Right lobe of liver (tissue), 6 donors: ENCODE measurements around the gene PLEKHA5. TPM values are rescaled to one million over a fixed set of nuclear protein-coding genes. Genes with fewer than 3 reads are reported as not detected.
"Not testable (repeated sequence)": the region's sequence is repeated elsewhere in the genome, so short reads cannot be mapped to it uniquely, and the experiment has no call there.

ENCODE experiments used
- ATAC-seq, 4 donors: fragments of 200-7000 bp; cut with Tn5 transposase; one replicate each; pipeline ENCODE4 v1.9.1; 2020; ENCODE audit warnings: mild to moderate bottlenecking in 4 of 4, moderate library complexity in 4 of 4
- DNase-seq, 3 donors: peaks; one replicate each; pipeline ENCODE4 v3.0.0-alpha.2; 2020
- H3K27ac ChIP-seq, 3 donors: fragments of 200-600 bp; one replicate each; pipeline ENCODE4 v1.8.0; 2022
- H3K27me3 ChIP-seq, 2 donors: fragments of 200-600 bp; one replicate each; pipeline ENCODE4 v1.8.0; 2022
- H3K36me3 ChIP-seq, 4 donors: fragments of 200-600 bp; sonication (generic) in 1 of 4; one replicate each; pipeline versions ENCODE4 v1.5.1 to v1.8.0; 2017 to 2022; ENCODE audit warnings: control low read depth in 1 of 4
- H3K4me1 ChIP-seq, 4 donors: fragments of 200-600 bp; sonication (generic) in 1 of 4; one replicate each; pipeline versions ENCODE4 v1.5.1 to v1.8.0; 2017 to 2022; ENCODE audit warnings: control low read depth in 1 of 4
- H3K4me3 ChIP-seq, 3 donors: fragments of 200-600 bp; one replicate each; pipeline ENCODE4 v1.8.0; 2022
- H3K9me3 ChIP-seq, 4 donors: fragments of 200-600 bp; sonication (generic) in 1 of 4; one replicate each; pipeline versions ENCODE4 v1.5.1 to v1.8.0; 2017 to 2022; ENCODE audit warnings: control low read depth in 1 of 4
- CTCF ChIP-seq, 4 donors: fragments of 200-600 bp in 3 of 4; fragments of 450-650 bp in 1 of 4; IDR thresholded peaks; one replicate each; pipeline versions ENCODE4 v1.5.1 to v1.8.0; 2016 to 2022; ENCODE audit warnings: antibody characterized with exemption in 4 of 4, mild to moderate bottlenecking in 2 of 4
- POLR2A ChIP-seq: fragments of 450-650 bp; IDR thresholded peaks from one replicate; pipeline ENCODE4 v1.6.1; 2017; ENCODE audit warnings: antibody characterized with exemption, mild to moderate bottlenecking
- WGBS: methylation state at CpG from one replicate; pipeline ENCODE4 v1.1.6; 2018; ENCODE audit warnings: low coverage, low lambda C conversion rate; ENCODE audit not compliant: insufficient coverage; ENCODE audit errors: missing lambda C conversion rate; 5-methylcytosine and 5-hydroxymethylcytosine counted together
- intact Hi-C, 2 donors: fragments of 100-400 bp; cut with DNase I; formaldehyde crosslinking; loops; one replicate each; pipeline versions ENCODE4 v1.11.2 to v1.14.1; 2022
- total RNA-seq, 6 experiments: library from RNA; depleted of rRNA in 2 of 6; stranded (reverse); fragments of >200 nt in 2 of 6; fragmentation: NEBNext Ultra II Directional in 3 of 6; extraction: Animal tissue kit (Norgen Biotek cat#: 25700) in 3 of 6; gene quantifications; one replicate each; pipeline versions ENCODE4 v1.1.0 to v1.2.4, GENCODE V29; 2016 to 2023
- donor health status: DM: no; HTN: yes; CAD: no.
- donor health status: DM: no; HTN: no; CAD: no.
- donor health status: DM: no; HTN: no; CAD: no.
- donor health status: DM: no; HTN: yes; CAD: no.
- donor health status: DM: no; HTN: yes; CAD: no.

Gene PLEKHA5
- total RNA-seq, 6 experiments from 2014 or later, result 14.7 to 18.7 (median 15.8) TPM

GRCh38 chr12:19304149-19304750 is 174.7 kb downstream of the PLEKHA5 start:
- Histone ChIP-seq H3K4me3 (no peak overlapping the region), H3K36me3 (no peaks in the 10 kb centered on the region), H3K4me1 (peaks cover 0 to 7% (median 0%) of the 10 kb centered on the region in 4 donors), H3K27ac (no peak overlapping the region), H3K27me3 (no peaks in the 10 kb centered on the region), H3K9me3 (no peaks in the 10 kb centered on the region)
- TF ChIP-seq CTCF (IDR thresholded peaks at IDR 0.05), result no peak
- no peak for TF ChIP-seq POLR2A
- 49% methylated on average over 9 of the region's 10 CpGs for WGBS
- ATAC-seq, result peak; percentile 19 to 73 (median 66)
- no peak for DNase-seq
- intact Hi-C loops, result no loop called here

- H3K36me3 ChIP-seq, ATAC-seq, H3K27ac ChIP-seq, H3K4me1 ChIP-seq, H3K27me3 ChIP-seq, intact Hi-C loops, DNase-seq, H3K9me3 ChIP-seq, H3K4me3 ChIP-seq: not testable (repeated sequence)
- 83% methylated on average over 5 of the region's 14 CpGs for WGBS
Measured at GRCh38 chr12:19305621-19306020, 176.1 kb downstream of the PLEKHA5 start.

- intact Hi-C loops, result no loop called here
- 96% methylated on average over 19 of the region's 35 CpGs for WGBS
Measured at GRCh38 chr12:19306366-19306765, 176.8 kb downstream of the PLEKHA5 start.

GRCh38 chr12:19307451-19307850 is 177.9 kb downstream of the PLEKHA5 start:
- DNase-seq, result no peak
- 98% methylated on average over 5 of the region's 6 CpGs for WGBS
- Histone ChIP-seq H3K27ac (no peak overlapping the region), H3K4me3 (no peak overlapping the region), H3K36me3 (no peaks in the 10 kb centered on the region), H3K4me1 (peaks cover 0 to 7% (median 0%) of the 10 kb centered on the region in 4 donors), H3K9me3 (no peaks in the 10 kb centered on the region), H3K27me3 (no peaks in the 10 kb centered on the region)
- intact Hi-C loops, result no loop called here
- ATAC-seq, result no peak
- TF ChIP-seq CTCF (IDR thresholded peaks at IDR 0.05) (no peak), POLR2A (no peak)

More at GRCh38 chr12:19306366-19306765, 176.8 kb downstream of the PLEKHA5 start:
- H3K4me3 ChIP-seq, result no peak overlapping the region
- no peaks in the 10 kb centered on the region for H3K27me3 ChIP-seq
- H3K4me1 ChIP-seq, result peaks cover 0 to 7% (median 0%) of the 10 kb centered on the region in 4 donors
- TF ChIP-seq CTCF (IDR thresholded peaks at IDR 0.05), result no peak
- TF ChIP-seq POLR2A, result no peak
- no peak overlapping the region for H3K27ac ChIP-seq
- DNase-seq (no peak), ATAC-seq (no peak)
- H3K36me3 ChIP-seq, result no peaks in the 10 kb centered on the region
- H3K9me3 ChIP-seq, result no peaks in the 10 kb centered on the region

GRCh38 chr12:19311165-19311564 is 181.6 kb downstream of the PLEKHA5 start:
- no peak overlapping the region for H3K27ac ChIP-seq
- no peak overlapping the region for H3K4me3 ChIP-seq
- intact Hi-C loops, result no loop called here
- WGBS, result 92% methylated on average over 3 of the region's 3 CpGs
- no peaks in the 10 kb centered on the region for H3K27me3 ChIP-seq
- ATAC-seq (no peak), DNase-seq (no peak)
- H3K9me3 ChIP-seq, result no peaks in the 10 kb centered on the region
- TF ChIP-seq CTCF (IDR thresholded peaks at IDR 0.05), result no peak
- no peak for TF ChIP-seq POLR2A
- no peaks in the 10 kb centered on the region for H3K4me1 ChIP-seq
- no peaks in the 10 kb centered on the region for H3K36me3 ChIP-seq
